ENCODE results near the gene CDHR3.

The CDHR3 gene

GRCh38 chr7:106065575-106066500 is 102.8 kb downstream of the CDHR3 start:
- no peak for DNase-seq (ENCODE audit: low spot score)

DNA sequence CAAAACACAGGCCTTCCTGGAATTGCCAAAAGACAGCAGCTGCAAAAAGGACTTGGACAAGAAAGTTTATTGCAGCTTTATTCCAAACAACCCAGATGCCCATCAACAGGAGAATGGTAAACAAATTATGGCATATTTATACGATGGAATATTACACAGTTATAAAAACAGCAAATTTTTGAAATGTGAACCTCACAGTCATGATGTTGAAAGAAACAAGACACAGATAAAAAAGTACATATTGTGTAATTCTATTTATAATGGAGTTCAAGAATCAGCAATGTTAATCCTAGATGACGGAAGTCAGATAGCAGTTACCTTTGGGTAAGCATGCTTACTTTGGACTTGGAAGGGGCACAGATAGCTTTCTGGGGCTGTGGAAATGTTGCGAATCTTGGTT is 104.6 kb downstream of the CDHR3 start:
- no peak for DNase-seq (ENCODE audit: low spot score)

DNA sequence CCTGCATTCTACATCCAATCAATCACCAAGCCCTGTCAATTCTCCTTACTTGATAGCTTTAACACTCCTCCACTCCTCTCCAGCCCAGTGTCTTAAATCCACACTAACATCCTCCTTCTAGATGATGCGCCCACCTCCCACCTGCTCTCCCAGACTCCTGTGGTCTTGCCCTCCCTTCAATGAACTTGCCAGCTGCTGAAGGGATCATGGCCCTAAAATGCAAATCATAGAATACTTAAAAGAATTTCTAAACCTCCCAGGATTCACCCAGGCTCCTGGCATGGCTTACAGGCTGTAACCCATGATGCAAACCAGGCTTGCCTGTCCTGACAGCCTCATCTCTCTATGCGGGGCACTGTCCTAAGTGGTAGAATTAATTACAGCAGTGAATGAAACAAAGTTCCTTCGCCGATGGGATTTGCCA is 105.5 kb downstream of the CDHR3 start:
- DNase-seq (ENCODE audit: low spot score), result no peak

DNA sequence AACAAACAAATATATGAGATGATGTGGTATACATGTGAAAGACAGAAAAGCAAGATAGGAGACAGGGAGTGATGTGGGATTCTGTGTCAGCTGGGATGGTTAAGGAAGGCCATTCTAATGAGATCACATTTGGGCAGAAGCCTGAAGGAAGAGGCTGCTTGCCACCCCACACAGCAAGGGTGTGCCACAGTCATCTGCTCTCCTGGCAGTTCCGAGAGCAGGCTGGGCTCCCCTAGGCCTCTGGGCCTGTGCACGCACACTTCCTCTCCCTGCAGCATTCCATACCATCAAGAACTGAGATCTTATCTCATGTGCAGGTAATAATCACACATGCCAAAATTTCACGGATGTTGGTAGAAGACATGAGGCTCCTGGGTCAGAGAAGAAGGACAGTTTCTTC is 105.9 kb downstream of the CDHR3 start:
- no peak for DNase-seq (ENCODE audit: low spot score)

- peak; percentile 55 for DNase-seq (ENCODE audit: low spot score)
Measured at GRCh38 chr7:106069471-106070200, 106.6 kb downstream of the CDHR3 start.

- no peak for DNase-seq (ENCODE audit: low spot score)
Measured at GRCh38 chr7:106070201-106070551, 107.1 kb downstream of the CDHR3 start.

DNA sequence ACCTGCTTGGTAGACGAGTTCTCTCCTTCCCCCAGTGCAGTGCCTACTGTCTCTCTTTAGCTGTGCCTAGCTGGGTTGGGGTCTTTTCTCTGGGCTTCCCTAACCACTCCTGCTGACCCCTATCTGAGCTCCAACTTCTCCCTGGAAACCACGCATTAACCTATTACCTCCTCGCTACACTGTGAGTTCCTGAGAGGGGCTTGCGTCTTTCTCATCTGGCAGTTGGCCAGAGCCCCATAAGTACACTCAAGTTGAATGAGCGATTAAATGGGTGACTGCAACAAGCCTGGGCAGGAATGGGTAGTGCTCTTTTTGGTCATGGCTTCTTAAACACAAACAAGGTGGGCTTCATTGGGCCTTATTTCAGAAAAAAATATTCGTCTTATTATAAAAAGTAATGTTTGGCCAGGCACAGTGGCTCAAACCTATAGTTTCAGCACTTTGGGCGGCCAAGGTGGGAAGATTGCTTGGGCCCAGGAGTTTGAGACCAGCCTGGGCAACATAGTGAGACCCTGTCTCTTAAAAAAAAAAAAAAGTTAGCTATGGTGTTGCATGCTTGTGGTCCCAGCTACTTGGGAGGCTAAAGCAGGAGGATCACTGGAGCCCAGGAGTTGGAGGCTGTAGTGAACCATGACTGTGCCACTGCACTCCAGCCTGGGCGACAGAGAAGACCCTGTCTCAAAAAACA is 107.6 kb downstream of the CDHR3 start:
- peak; percentile 59 for DNase-seq (ENCODE audit: low spot score)

- DNase-seq (ENCODE audit: low spot score), result peak; percentile 98
Measured at GRCh38 chr7:106071356-106071998, 108.4 kb downstream of the CDHR3 start.

DNA sequence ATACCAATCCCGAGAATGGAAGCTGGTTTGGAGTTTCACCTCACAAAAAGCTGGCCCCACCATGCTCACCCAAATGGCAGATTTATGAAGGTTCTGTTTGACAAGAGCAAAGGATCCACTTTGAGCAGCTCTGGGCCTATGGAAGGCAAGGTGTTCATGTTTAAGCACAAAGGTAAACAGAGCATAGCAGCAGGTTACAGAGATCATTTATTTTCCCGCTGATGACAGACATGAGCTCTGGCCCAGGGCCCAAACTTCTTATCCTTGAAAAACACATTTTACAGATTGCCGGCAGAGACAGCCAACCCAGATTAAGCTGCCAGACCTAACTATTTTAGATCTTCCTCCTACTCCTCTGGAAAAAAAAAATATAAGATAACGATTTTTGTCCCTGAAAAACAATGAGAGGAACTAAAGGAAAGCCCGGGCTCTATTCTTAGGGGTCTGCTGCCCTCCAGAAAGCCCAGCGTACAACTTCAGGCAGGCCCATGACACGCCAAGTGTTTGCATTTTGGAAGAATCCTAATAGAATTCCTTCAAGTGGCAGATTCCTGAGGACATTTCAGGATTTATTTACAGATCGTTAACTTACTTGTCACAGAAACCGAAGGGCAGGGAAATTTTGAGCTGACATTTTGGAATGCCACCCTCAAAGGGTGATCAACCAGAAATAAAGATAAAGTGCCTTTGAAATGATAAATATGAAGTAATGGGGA is 109.1 kb downstream of the CDHR3 start:
- no peak for DNase-seq (ENCODE audit: low spot score)

DNA sequence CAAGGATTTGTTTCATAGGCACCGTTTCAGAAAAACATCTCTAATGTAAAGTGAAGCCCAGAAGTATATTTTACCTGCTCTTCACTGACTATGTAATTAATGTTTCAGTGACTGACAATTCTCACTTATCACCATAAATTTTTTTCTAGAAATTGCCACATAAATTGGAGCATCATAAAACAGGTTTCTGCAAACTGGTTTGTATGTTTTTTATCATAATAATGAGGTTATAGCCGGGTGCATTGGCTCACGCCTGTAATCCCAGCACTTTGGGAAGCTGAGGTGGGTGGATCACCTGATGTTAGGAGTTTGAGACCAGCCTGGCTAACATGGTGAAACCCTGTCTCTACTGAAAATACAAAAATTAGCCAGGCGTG is 109.6 kb downstream of the CDHR3 start:
- DNase-seq (ENCODE audit: low spot score), result no peak

DNA sequence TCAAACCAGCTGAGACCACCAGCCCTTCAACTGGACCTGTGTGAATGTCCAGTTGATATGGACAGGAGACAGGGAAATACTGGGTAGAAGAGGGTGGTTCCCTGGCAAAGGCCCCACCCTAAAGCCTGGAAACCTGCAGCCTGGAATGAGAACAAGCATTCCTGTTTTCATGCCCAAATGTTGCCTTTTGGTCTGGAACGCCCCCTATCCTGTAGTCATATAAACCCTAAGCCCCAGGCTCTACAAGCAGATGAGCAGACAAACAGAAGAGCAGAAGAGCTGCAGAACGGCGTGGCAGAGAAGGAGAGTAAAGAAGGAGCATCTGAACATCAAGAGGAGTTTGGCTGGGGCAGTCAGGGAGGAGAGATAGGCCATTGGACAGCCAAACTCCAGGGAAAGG is 110.6 kb downstream of the CDHR3 start:
- DNase-seq (ENCODE audit: low spot score), result peak; percentile 50

DNA sequence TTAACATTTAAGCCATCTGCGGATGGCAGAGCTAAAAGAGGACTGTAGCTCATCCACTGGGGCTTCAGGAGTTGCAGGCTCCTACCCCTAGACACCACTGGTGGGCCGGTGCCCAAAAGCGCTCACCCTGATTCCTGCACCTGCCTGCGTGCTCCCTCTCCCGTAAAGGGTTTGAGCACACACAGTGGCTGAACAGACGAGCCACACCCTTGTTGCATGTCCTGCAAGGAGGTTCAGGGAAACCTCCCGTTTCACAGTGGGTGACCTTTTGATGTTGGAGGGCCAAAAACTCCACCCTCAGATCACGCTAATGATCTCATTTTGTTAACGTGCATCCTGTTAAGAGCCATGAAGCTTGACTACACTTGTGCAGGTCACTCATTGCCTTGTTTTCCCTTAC is 111.2 kb downstream of the CDHR3 start:
- peak; percentile 84 for DNase-seq (ENCODE audit: low spot score)

DNA sequence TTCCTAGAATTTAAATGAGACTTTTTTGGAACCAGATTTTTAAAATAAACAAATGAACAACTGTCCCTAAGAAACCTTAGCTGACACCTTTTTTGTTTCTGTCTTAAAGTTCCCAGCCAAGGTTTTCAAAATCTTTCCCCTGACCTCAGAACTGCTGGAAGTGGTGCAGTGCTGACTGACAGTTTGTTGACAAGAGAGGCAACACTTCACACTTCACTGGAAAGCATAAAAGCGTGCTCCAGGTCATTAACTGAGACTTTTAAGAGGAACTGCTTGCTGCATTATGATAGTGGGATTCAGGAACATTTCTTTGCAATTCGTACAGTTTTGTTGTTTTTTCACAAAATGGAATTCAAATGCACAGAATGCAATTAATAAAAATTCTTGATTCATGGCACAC is 112.9 kb downstream of the CDHR3 start:
- peak; percentile 73 for DNase-seq (ENCODE audit: low spot score)

DNA sequence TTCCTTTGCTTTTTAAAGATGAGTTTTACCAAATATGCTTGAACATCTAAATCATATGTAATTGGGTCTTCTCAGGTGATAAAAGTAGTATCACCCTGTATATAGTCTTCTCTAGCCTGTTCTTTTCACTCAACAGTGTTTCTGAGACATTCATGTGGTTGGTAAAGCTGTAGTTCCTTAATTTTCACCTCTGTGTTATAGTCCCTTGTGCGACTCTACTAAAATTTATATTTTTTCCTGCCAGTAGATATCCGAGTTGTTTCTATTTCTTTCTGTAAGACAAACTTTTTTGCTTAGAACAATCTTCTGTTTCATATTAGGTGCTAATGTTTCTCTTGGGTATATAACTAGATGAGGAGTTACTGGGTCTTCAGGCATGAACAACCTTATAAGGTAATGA is 113.5 kb downstream of the CDHR3 start:
- DNase-seq (ENCODE audit: low spot score), result peak; percentile 56

GRCh38 chr7:106080300-106080987 is 117.4 kb downstream of the CDHR3 start:
- DNase-seq (ENCODE audit: low spot score), result no peak

- DNase-seq (ENCODE audit: low spot score), result no peak
Measured at GRCh38 chr7:106082087-106082854, 119.2 kb downstream of the CDHR3 start.

All from NAMALWA (cell line).